Type B pancreatic cell (in vitro differentiated cells): ENCODE results near the gene RYR2. TPM values are rescaled to one million over a fixed set of nuclear protein-coding genes. Genes with fewer than 3 reads are reported as not detected.

ENCODE experiments used
- DNase-seq: peaks from one replicate; pipeline ENCODE4 v3.0.0; 2021; ENCODE audit warnings: mixed read lengths; ENCODE audit not compliant: unreplicated experiment; ENCODE audit errors: extremely low spot score
- H3K27ac Mint-ChIP-seq: 2 replicates; pipeline ENCODE4 v1.8.0; 2021; ENCODE audit warnings: mild to moderate bottlenecking, mixed read lengths
- H3K27me3 Mint-ChIP-seq: 2 replicates; pipeline ENCODE4 v1.8.0; 2021; ENCODE audit warnings: mixed read lengths
- H3K36me3 Mint-ChIP-seq: 2 replicates; pipeline ENCODE4 v1.8.0; 2021; ENCODE audit warnings: mixed read lengths
- H3K4me1 Mint-ChIP-seq: one replicate; pipeline ENCODE4 v1.8.0; 2021; ENCODE audit warnings: mixed read lengths; ENCODE audit not compliant: unreplicated experiment
- H3K4me3 Mint-ChIP-seq: 2 replicates; pipeline ENCODE4 v1.8.0; 2021; ENCODE audit warnings: mild to moderate bottlenecking, mixed read lengths
- H3K9me3 Mint-ChIP-seq: 2 replicates; pipeline ENCODE4 v1.8.0; 2021; ENCODE audit warnings: mixed read lengths
- total RNA-seq: library from RNA; stranded (reverse); gene quantifications from 2 replicates; pipeline ENCODE4 v1.2.1, GENCODE V29; 2021; ENCODE audit warnings: low replicate concordance
- TF ChIP-seq, protein P1 (sequence below): fragments of 200-600 bp; sonication (generic); conservative IDR thresholded peaks from 2 replicates; pipeline ENCODE4 v1.5.0; 2021; ENCODE audit warnings: antibody characterized with exemption, mild to moderate bottlenecking

The RYR2 gene
- total RNA-seq, 1 donor from 2014 or later = 0.58 TPM

DNA sequence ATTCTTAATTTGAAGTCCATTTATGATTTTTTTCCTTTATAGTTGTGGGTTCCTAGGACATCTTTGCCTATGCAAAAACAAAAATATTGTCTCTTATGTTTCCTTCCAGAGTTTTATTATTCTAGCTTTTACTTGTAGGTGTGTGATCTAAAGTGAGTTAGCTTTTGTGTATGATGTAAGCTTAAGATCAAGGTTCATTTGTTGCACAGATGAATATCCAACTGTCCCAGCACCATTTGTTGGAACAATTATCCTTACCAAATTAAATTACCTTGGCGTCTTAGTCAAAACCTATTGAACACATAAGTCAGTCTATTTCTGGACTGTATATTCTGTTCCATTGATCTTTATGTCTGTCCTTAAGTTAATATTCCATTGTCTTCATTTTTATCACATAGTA lies 511.1 kb downstream of the RYR2 start:
- H3K27ac Mint-ChIP-seq = no peak overlapping the region
- no peak for DNase-seq
- H3K9me3 Mint-ChIP-seq = no peaks in the 10 kb centered on the region
- TF ChIP-seq, protein P1, sequence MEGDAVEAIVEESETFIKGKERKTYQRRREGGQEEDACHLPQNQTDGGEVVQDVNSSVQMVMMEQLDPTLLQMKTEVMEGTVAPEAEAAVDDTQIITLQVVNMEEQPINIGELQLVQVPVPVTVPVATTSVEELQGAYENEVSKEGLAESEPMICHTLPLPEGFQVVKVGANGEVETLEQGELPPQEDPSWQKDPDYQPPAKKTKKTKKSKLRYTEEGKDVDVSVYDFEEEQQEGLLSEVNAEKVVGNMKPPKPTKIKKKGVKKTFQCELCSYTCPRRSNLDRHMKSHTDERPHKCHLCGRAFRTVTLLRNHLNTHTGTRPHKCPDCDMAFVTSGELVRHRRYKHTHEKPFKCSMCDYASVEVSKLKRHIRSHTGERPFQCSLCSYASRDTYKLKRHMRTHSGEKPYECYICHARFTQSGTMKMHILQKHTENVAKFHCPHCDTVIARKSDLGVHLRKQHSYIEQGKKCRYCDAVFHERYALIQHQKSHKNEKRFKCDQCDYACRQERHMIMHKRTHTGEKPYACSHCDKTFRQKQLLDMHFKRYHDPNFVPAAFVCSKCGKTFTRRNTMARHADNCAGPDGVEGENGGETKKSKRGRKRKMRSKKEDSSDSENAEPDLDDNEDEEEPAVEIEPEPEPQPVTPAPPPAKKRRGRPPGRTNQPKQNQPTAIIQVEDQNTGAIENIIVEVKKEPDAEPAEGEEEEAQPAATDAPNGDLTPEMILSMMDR = no peak
- no peaks in the 10 kb centered on the region for H3K36me3 Mint-ChIP-seq
- no peak overlapping the region for H3K4me3 Mint-ChIP-seq
- H3K4me1 Mint-ChIP-seq = no peaks in the 10 kb centered on the region
- no peaks in the 10 kb centered on the region for H3K27me3 Mint-ChIP-seq

DNA sequence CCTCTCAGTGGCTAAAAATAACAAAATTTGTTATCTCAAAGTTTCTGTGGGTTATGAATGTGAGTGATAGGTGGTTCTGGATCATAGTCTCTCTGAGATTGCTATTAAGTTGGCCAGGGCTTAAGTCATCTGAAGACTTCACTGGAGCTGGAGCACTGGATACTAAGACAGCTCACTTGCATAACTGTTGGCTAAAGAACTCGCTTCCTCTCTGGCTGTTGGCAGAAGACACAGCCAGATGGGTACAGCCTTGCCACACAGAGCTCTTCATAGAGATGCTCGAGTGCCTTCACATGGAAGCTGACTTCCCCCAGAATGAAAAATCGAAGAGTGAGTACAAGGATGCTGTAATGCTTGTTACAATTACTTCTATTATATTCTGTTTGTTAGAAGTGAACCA lies 514.9 kb downstream of the RYR2 start:
- TF ChIP-seq, protein P1 = no peak
- Mint-ChIP-seq H3K9me3 (no peaks in the 10 kb centered on the region), H3K36me3 (no peaks in the 10 kb centered on the region), H3K27me3 (peaks cover 3% of the 10 kb centered on the region), H3K4me1 (no peaks in the 10 kb centered on the region), H3K27ac (no peak overlapping the region), H3K4me3 (no peak overlapping the region)
- DNase-seq = no peak

DNA sequence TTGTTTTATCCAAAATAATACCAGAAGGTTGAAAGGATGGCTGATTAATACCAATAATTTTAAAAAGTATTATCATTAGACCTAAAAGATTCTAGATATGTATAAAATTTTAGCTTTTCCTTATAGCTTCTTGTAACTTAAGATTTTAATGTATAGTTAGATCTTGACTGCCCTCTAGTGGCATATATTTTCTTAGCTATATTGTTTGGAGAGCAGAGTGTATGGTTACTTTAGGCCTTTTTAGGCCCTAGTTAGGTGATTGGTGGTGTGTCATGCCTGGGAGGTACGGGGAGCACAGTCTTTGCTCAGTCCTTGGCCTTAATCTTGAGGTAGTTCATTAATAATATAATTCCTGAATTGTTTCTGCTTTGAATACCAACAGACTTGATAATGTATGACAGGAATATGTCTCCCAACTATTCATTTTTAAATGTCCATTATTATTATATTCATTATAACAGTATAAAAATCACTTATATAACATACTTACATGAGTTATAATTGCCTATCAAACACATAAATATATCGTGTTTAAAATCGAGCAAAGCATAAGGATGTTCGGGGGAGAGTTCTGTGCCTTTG lies 520.3 kb downstream of the RYR2 start:
- H3K27ac Mint-ChIP-seq = no peak overlapping the region

DNA sequence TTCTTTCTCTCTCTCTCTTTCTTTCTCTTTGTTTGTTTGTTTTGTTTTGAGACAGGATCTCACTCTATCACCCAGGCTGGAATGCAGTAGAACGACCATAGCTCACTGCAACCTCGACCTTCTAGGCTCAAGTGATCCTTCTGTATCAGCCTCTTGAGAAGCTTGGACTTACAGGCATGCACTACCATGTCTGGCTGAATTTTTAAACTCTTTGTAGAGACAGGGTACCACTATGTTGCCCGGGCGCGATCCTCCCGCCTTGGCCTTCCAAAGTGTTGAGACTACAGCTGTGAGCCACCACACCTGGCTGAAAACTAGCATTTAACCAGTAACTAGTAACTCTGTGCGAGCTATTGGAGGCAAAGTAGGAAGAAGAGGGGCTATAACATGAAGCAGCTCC lies 523.3 kb downstream of the RYR2 start:
- Mint-ChIP-seq H3K36me3 (no peaks in the 10 kb centered on the region), H3K9me3 (no peaks in the 10 kb centered on the region), H3K27ac (no peak overlapping the region), H3K27me3 (peaks cover 3% of the 10 kb centered on the region), H3K4me3 (no peak overlapping the region), H3K4me1 (no peaks in the 10 kb centered on the region)
- DNase-seq = no peak
- TF ChIP-seq, protein P1 = no peak

More for the DNA sequence above, 520.3 kb downstream of the RYR2 start:
- no peak for DNase-seq
- H3K36me3 Mint-ChIP-seq = no peaks in the 10 kb centered on the region
- TF ChIP-seq, protein P1 = peak; percentile 85
- no peaks in the 10 kb centered on the region for H3K4me1 Mint-ChIP-seq
- H3K9me3 Mint-ChIP-seq = no peaks in the 10 kb centered on the region
- H3K4me3 Mint-ChIP-seq = no peak overlapping the region
- peaks cover 3% of the 10 kb centered on the region for H3K27me3 Mint-ChIP-seq

GRCh38 chr1:237566581-237566980 lies 524.6 kb downstream of the RYR2 start:
- Mint-ChIP-seq H3K9me3 (no peaks in the 10 kb centered on the region), H3K4me3 (no peak overlapping the region), H3K27ac (no peak overlapping the region), H3K27me3 (no peaks in the 10 kb centered on the region), H3K4me1 (no peaks in the 10 kb centered on the region), H3K36me3 (no peaks in the 10 kb centered on the region)
- TF ChIP-seq, protein P1 = no peak
- no peak for DNase-seq

- no peak overlapping the region for H3K27ac Mint-ChIP-seq
- H3K4me3 Mint-ChIP-seq = no peak overlapping the region
- TF ChIP-seq, protein P1 = no peak
- no peaks in the 10 kb centered on the region for H3K4me1 Mint-ChIP-seq
- no peak for DNase-seq
- no peaks in the 10 kb centered on the region for H3K36me3 Mint-ChIP-seq
- H3K27me3 Mint-ChIP-seq = no peaks in the 10 kb centered on the region
- H3K9me3 Mint-ChIP-seq = no peaks in the 10 kb centered on the region
These were observed 527.0 kb downstream of the RYR2 start for GRCh38 chr1:237568955-237569354.
